ENCODE measurements around the gene EFEMP1. TPM values are rescaled to one million over a fixed set of nuclear protein-coding genes. Genes with fewer than 3 reads are reported as not detected.
A peak's percentile ranks its signal among the peaks of the same experiment; 100 is the strongest.

EFEMP1 gene
- total and polyA plus RNA-seq, 2 of the 13 experiments (the other 11 are each of a cell fraction or from before 2014, with no cell fraction given), result not detected

GRCh38 chr2:55839182-55839819, 84.3 kb downstream of the EFEMP1 start (continued):
- TF ChIP-seq DPF2 (CRISPR knock-in tag; IDR thresholded peaks at IDR 0.05; ENCODE audit: borderline replicate concordance, low read depth) (peak; percentile 66; the same call in 1 of the 2 replicates), NCOR1 (IDR thresholded peaks at IDR 0.05; ENCODE audit: borderline replicate concordance, low read length) (no peak), ATF2 (CRISPR knock-in tag; IDR thresholded peaks at IDR 0.05) (peak; percentile 34; the same call in 1 of the 2 replicates), KLF6 (CRISPR knock-in tag; IDR thresholded peaks at IDR 0.05) (0 out of 2 replicates have a peak, but pooled peaks have one; percentile 53), CBX5 (CRISPR knock-in tag; IDR thresholded peaks at IDR 0.05; ENCODE audit: borderline replicate concordance) (no peak), ZNF335 (CRISPR knock-in tag; IDR thresholded peaks at IDR 0.05) (peak; percentile 72; the same call in 1 of the 2 replicates), ZNF205 (CRISPR knock-in tag; IDR thresholded peaks at IDR 0.05) (peak; percentile 40; the same call in 1 of the 2 replicates), ZBTB38 (CRISPR knock-in tag; IDR thresholded peaks at IDR 0.05) (no peak), ZNF12 (CRISPR knock-in tag; IDR thresholded peaks at IDR 0.05) (peak; percentile 63; the same call in 1 of the 2 replicates), DNMT3B (CRISPR knock-in tag; conservative IDR thresholded peaks at IDR 0.05) (0 out of 2 replicates have a peak, but pooled peaks have one; percentile 75), KLF16 (CRISPR knock-in tag; IDR thresholded peaks at IDR 0.05) (peak in 1 of 2 experiments; percentile 61; a peak in 1 of 4 replicates), CREM (IDR thresholded peaks at IDR 0.05) (peak; percentile 40; the same call in 1 of the 2 replicates), CREM (CRISPR knock-in tag; IDR thresholded peaks at IDR 0.05) (no peak), ZNF737 (CRISPR knock-in tag; IDR thresholded peaks at IDR 0.05; ENCODE audit: borderline replicate concordance) (no peak), ZBTB25 (CRISPR knock-in tag; IDR thresholded peaks at IDR 0.05) (peak; percentile 70; the same call in 1 of the 2 replicates), ZNF589 (CRISPR knock-in tag; conservative IDR thresholded peaks at IDR 0.05) (0 out of 2 replicates have a peak, but pooled peaks have one; percentile 53), SCMH1 (CRISPR knock-in tag; IDR thresholded peaks at IDR 0.05; ENCODE audit: borderline replicate concordance) (no peak), ZNF720 (CRISPR knock-in tag; IDR thresholded peaks at IDR 0.05) (no peak), MIER3 (CRISPR knock-in tag; IDR thresholded peaks at IDR 0.05; ENCODE audit: borderline replicate concordance) (peak; percentile 86; the same call in 1 of the 2 replicates), HHEX (CRISPR knock-in tag; IDR thresholded peaks at IDR 0.05) (peak; percentile 99), HDAC1 (CRISPR knock-in tag; IDR thresholded peaks at IDR 0.05) (peak; percentile 61; the same call in 1 of the 2 replicates), EP300 (IDR thresholded peaks at IDR 0.05; ENCODE audit: low read depth in 2 of 2, low read length in 2 of 2) (peak in 1 of 2 experiments; percentile 88; a peak in 2 of 4 replicates), EP300 (CRISPR knock-in tag; IDR thresholded peaks at IDR 0.05; ENCODE audit: borderline replicate concordance) (peak; percentile 82), FOXJ3 (CRISPR knock-in tag; IDR thresholded peaks at IDR 0.05; ENCODE audit: borderline replicate concordance) (peak; percentile 84; the same call in 1 of the 2 replicates), PAXIP1 (CRISPR knock-in tag; conservative IDR thresholded peaks at IDR 0.05) (peak; percentile 89)
